GM21526 (cell line): ENCODE results near the gene GIMAP6.
"Not testable (repeated sequence)": the region's sequence is repeated elsewhere in the genome, so short reads cannot be mapped to it uniquely, and the experiment has no call there.

Source experiments
- ATAC-seq: cut with Tn5 transposase; IDR thresholded peaks from one replicate; pipeline ENCODE4 v1.9.1; 2021; ENCODE audit warnings: moderate library complexity; ENCODE audit not compliant: unreplicated experiment, low FRiP score

GIMAP6 gene

GRCh38 chr7:150648353-150649079 is 16.3 kb upstream of the GIMAP6 start:
- no peak for ATAC-seq

- ATAC-seq = no peak
These were observed 13.3 kb upstream of the GIMAP6 start for GRCh38 chr7:150645259-150646020.

GRCh38 chr7:150642926-150643325 is 10.7 kb upstream of the GIMAP6 start:
- no peak for ATAC-seq

GRCh38 chr7:150641854-150642253 is 9.7 kb upstream of the GIMAP6 start:
- ATAC-seq = no peak

GRCh38 chr7:150633926-150634325 is 1.7 kb upstream of the GIMAP6 start:
- ATAC-seq = no peak

- ATAC-seq = no peak
These were observed 930 bp downstream of the GIMAP6 start for GRCh38 chr7:150631084-150631826.

GRCh38 chr7:150629347-150629746 is 2.8 kb downstream of the GIMAP6 start:
- no peak for ATAC-seq

GRCh38 chr7:150627959-150628358 is 4.2 kb downstream of the GIMAP6 start:
- no peak for ATAC-seq

GRCh38 chr7:150626696-150627095 is 5.5 kb downstream of the GIMAP6 start:
- no peak for ATAC-seq

- ATAC-seq = no peak
These were observed 10.8 kb downstream of the GIMAP6 start for GRCh38 chr7:150621376-150621775.

- no peak for ATAC-seq
These were observed 11.4 kb downstream of the GIMAP6 start for GRCh38 chr7:150620617-150621371.

GRCh38 chr7:150620061-150620460 is 12.1 kb downstream of the GIMAP6 start:
- no peak for ATAC-seq

- not testable (repeated sequence) for ATAC-seq
These were observed 16.9 kb downstream of the GIMAP6 start for GRCh38 chr7:150615221-150615755.

GRCh38 chr7:150614426-150614825 is 17.8 kb downstream of the GIMAP6 start:
- not testable (repeated sequence) for ATAC-seq

- ATAC-seq = no peak
These were observed 18.3 kb downstream of the GIMAP6 start for GRCh38 chr7:150613880-150614279.

GRCh38 chr7:150612925-150613324 is 19.3 kb downstream of the GIMAP6 start:
- no peak for ATAC-seq

GRCh38 chr7:150610233-150610632 is 22.0 kb downstream of the GIMAP6 start:
- no peak for ATAC-seq

- not testable (repeated sequence) for ATAC-seq
These were observed 28.6 kb downstream of the GIMAP6 start for GRCh38 chr7:150603600-150603999.

- no peak for ATAC-seq
These were observed 36.8 kb downstream of the GIMAP6 start for GRCh38 chr7:150595361-150595760.

GRCh38 chr7:150594805-150595204 is 37.4 kb downstream of the GIMAP6 start:
- no peak for ATAC-seq
